Activated CD4-positive, CD25-positive, alpha-beta regulatory T cell (primary cell): ENCODE measurements around the gene INSL3.
"Not testable (repeated sequence)": the region's sequence is repeated elsewhere in the genome, so short reads cannot be mapped to it uniquely, and the experiment has no call there.

Experiments used
- DNase-seq, 4 experiments: peaks; one replicate each; lab custom pipeline; 2025; lab: John Stamatoyannopoulos, UW

The INSL3 gene

DNA sequence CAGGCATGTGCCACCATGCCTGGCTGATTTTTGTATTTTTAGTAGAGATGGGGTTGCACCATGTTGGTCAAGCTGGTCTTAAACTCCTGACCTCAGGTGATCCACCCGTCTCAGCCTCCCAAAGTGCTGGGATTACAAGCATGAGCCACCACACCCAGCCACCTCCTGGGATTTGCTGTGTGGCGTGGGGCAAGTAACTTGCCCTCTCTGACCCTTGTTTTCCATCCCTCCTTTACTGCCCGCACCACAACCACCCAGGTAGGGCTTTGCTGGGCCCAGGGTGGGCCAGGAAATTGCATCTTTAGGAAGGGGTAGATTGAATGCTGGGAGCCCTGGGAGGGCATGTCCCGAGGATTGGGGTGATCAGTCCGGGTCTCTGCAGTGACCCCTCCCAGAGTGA is 37.6 kb downstream of the INSL3 start:
- DNase-seq: not testable (repeated sequence)

DNA sequence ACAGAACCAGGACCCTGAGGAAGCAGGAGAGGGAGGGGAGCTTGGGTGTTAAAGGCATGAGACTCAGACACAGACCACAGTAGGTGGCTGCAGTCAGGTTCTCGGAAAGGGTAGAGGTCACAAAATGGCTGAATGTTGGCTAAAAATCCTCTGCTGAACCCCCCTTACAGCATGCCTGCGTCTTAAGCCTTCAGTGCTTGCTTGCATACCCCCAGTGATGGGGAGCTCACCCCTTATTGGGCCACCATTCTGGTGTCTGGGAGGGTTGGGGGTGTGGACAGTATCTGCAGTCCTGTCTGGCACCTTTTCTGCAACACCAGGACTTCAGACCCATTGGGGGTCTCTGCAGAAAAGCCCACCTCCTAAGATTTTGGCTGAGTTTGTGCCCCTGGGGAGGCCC is 40.5 kb downstream of the INSL3 start:
- DNase-seq: no peak

DNA sequence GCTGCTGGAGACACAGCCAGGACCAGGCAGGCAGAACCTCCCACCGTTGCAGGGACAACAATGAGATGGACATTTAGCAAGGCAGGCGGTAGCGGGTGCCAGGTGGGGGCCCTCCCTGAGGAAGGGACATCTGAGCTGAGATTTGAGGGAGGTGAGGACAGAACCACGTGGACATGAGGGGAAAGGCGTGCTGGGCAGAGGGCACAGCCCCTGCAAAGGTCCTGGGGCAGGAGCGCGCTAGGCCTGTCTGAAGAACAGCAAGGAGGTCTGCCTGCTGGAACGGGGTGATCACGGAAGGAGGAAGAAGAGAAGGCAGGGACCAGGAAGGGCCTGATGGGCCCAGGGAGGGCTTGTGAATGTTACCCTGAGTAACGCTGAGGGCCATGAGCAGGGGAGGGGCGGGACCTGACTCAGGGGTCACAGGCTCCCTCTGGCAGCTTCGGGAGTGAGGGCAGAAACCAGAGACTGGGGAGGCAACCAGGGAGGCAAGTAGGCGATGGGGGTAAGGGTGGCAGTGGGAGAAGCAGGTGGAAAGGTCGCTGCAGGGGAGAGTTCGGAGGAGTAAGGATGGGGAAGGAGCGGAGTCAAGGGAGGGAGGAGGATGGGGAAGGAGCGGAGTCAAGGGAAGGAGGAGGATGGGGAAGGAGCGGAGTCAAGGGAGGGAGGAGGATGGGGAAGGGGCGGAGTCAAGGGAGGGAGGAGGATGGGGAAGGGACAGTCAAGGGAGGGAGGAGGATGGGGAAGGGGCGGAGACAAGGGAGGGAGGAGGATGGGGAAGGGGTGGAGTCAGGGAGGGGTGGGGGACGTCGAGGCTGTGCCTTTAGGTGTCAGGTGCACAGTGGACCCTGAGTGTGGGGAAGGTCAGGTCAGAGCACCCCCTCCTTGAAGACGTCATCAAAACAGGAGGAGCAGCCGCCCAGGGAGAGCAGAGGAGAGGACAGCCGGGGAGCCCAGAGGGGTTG is 42.1 kb downstream of the INSL3 start:
- DNase-seq: no peak

DNA sequence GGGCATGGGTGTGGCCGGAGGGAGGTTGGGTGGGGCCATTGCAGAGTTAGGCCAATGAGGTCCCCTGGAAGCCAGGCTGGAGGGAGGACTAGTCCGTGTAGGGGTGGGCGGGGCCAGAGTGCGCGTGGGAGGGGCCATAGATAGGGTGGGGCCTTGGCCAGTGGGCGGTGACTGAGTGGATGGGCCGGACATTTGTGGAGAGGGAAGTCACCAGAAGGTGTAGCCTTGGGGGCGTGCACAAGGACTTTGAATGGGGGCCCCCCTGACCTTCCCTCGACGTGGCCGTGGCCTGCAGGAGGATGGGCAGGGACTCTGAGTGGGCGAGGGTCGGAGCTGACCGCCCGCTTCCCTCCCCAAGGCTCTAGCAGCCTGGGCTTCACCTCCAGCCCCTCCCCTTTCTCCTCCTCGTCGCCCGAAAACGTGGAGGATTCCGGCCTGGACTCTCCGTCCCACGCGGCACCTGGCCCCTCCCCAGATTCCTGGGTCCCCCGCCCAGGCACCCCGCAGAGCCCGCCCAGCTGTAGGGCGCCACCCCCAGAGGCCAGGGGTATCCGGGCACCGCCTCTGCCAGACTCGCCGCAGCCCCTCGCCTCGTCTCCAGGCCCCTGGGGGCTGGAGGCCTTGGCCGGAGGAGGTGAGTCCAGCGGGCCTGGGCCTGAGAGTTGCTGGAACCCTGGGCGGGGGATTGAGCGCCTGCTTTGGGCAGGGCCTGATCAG is 42.9 kb downstream of the INSL3 start:
- DNase-seq: peak in 1 of 4 experiments; percentile 22

DNA sequence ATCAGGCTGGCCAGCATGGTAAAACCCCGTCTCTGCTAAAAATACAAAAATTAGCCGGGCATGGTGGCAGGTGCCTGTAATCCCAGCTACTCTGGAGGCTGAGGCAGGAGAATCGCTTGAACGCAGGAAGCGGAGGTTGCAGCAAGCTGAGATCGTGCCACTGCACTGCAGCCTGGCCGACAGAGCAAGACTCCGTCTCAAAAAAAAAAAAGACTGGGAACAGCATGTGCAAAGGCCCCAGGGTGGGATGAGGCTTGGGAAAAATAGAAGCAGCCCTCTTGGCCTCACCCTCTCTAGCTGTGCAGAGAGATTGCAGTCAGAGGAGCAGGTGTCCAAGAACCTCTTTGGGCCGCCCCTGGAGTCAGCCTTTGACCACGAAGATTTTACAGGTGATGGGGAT is 43.5 kb downstream of the INSL3 start:
- DNase-seq: not testable (repeated sequence)

DNA sequence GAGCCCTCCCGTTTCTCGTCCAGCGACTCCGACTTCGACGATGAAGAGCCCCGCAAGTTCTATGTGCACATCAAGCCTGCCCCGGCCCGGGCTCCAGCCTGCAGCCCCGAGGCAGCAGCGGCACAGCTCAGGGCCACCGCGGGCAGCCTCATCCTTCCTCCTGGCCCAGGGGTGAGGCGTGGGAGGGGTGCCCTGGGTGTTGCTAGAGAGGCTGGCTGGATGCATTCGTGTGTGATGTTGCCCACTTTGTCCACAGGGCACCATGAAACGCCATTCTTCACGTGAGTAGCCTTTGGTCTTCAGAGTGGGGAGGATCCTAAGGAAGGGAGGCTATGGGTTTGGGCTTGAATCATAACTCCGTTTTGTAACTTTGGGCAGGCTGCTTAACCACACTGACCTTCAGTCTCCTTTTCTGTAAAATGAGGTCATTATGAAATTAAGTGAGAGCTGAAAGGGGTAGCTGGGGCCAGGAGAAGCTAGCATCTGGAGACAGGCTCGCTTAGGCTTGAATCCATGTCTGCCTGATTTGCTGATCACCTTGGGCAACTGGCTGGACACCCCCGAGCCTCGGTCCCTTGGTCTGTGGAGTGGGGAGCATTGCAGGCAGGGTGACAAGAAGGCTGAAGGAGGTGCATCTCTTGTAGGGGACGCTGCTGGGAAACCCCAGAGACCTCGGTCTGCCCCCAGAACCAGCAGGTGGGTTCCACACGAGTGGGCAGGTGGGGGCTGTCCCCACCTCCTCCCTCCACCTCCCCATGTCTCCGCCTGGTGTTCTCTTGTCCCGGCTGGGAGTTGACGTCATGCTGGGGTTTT is 45.1 kb downstream of the INSL3 start:
- DNase-seq: no peak

DNA sequence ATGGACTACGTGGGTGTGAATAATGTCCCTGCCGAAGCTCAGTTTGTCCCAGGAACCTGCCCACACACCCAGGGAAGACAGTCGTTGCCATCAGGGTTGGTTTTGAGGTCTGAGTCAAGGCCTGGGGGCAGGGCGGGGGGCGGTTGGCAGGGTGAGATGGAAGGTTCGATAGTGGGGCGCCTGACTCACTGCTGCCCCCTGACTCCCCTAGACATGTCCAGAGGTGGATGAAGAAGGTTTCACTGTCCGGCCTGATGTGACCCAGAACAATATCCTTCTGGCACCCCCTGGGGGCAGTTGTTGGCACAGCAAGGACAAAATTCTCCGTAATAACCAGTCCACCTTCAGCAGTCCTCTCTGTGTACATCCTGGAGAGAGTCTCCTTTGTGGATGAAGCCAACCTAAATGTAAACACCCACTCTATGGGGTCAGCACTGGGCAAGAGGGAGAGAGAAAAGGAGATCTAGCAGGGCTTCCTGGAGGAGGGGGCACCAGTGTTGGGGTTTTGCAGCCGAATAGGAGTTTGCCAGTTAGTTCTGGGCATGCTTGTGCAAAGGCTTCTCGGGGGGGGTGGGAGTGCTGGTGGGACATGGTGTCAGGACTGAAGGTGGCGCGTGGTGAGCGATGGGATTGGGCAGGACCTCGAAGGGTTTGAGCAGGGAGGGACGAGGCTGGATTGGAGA is 45.9 kb downstream of the INSL3 start:
- no peak for DNase-seq

DNA sequence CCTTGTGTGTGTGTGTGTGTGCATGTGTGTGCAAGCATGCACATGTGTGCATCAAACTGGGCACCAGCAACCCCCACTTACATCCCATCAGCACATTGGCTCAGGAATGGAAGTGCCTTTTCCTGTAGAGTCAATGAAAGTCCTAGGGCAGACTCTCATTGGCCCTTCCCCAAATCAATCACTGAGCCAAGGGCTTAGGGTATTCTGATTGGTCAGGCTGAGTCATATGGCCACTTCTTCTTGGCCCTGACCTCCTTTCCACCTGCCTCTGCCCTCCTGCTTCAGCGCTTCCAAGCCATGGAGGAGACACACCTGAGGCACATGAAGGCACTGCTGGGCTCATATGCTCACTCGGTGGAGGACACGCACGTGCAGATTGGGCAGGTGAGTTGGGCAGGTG is 49.1 kb downstream of the INSL3 start:
- DNase-seq: no peak

DNA sequence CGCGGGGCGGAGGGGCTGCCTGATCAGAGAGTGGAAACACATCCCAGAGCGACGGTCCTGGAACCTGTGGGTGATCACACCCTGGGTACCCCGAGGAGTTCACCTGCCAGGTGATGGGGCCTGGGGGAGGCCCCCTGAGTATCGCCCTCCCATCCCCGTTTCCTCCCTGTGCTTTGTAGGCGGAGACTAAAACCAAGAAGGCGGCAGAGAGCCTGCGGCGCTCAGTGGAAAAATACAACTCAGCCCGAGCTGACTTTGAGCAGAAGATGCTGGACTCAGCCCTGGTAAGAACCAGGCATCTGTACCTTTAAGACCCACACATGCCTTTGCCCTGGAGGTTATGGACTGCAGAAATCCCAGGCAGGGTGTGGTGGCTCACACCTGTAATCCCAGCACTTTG is 50.7 kb downstream of the INSL3 start:
- no peak for DNase-seq

DNA sequence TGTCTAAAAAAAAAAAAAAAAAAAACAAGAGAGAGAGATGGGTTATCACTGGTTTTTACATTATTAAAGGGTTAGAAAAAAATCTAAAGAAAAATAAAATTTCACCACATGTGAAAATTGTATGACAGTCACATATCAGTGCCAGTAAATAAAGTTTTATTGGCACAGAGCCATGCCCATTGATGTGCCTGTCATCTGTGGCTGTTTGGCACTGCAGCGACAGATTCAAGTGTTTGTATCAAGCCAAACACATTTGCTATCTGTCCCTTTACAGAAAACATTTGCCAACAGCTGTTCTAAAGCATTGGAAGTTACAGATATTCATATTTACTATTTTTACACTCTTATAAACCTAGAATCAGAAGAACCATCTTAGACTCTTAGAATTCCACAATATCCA is 53.8 kb downstream of the INSL3 start:
- no peak for DNase-seq

DNA sequence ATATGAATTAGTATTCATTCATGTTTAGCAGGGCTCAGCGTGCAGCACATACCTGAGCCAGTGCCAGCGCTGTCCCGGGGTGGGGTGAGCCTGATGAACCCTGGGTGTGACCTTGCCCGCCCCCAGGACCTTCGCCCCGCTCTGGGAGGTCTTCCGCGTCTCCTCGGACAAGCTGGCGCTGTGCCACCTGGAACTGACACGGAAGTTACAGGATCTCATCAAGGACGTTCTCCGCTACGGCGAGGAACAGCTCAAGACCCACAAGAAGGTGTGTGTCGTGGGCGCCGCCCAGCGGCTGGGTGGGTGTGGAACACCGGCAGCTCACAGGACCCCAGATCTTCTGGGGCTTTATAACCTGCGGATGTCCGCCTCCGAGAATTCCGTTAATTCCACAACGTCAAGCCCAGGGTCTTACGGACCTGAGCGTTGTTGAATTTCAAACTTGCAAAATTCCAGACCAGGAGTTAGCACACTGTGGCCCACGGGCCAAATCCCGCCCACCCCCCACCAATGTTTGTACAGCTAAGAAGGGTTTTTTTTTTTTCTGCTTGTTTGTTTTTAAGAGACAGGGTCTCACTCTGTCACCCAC is 54.7 kb downstream of the INSL3 start:
- peak in 1 of 4 experiments; percentile 19 for DNase-seq
